Measurements from ENCODE around the gene SATB1.

SATB1 gene

GRCh38 chr3:18403061-18403460 is 22.1 kb downstream of the SATB1 start:
- Histone ChIP-seq H3K27ac (ENCODE audit: low read depth, low read length) (no peak overlapping the region), H2BK5ac (ENCODE audit: low read length) (no peak overlapping the region), H3K4me2 (ENCODE audit: low read length) (no peak overlapping the region), H3K79me1 (ENCODE audit: low read length) (no peaks in the 10 kb centered on the region), H2AK5ac (ENCODE audit: low read length) (no peak overlapping the region), H3K4ac (ENCODE audit: low read depth, low read length) (no peak overlapping the region), H3K18ac (ENCODE audit: low read length) (no peak overlapping the region), H3K4me1 (ENCODE audit: control insufficient read depth, low read depth, low read length) (no peaks in the 10 kb centered on the region), H4K8ac (ENCODE audit: low read depth, low read length) (no peak overlapping the region), H3K56ac (ENCODE audit: low read length) (no peak overlapping the region), H3K36me3 (ENCODE audit: control insufficient read depth, insufficient read depth, low read length) (no peaks in the 10 kb centered on the region), H2BK120ac (ENCODE audit: low read depth, low read length) (no peak overlapping the region), H2BK15ac (replicated peaks; ENCODE audit: low read depth) (no peak overlapping the region), H3K9ac (ENCODE audit: low read length) (no peak overlapping the region), H3K23ac (ENCODE audit: low read length) (no peak overlapping the region), H3K4me3 (ENCODE audit: low read length) (no peak overlapping the region), H3K27me3 (ENCODE audit: insufficient read depth, low read length, poor library complexity) (no peaks in the 10 kb centered on the region), H3K79me2 (ENCODE audit: control insufficient read depth, insufficient read depth, low read length) (no peaks in the 10 kb centered on the region), H4K5ac (ENCODE audit: low read length) (no peak overlapping the region)
- DNase-seq, result no peak
- no CpG with 5 or more reads among the region's 2 CpGs for WGBS (ENCODE audit: extremely low coverage, insufficient coverage, low lambda C conversion rate)

- H3K4me3 ChIP-seq (ENCODE audit: low read length), result no peak overlapping the region
- H3K4ac ChIP-seq (ENCODE audit: low read depth, low read length), result no peak overlapping the region
- H3K27me3 ChIP-seq (ENCODE audit: insufficient read depth, low read length, poor library complexity), result no peaks in the 10 kb centered on the region
- H2BK15ac ChIP-seq (replicated peaks; ENCODE audit: low read depth), result no peak overlapping the region
- H3K79me1 ChIP-seq (ENCODE audit: low read length), result no peaks in the 10 kb centered on the region
- no peak overlapping the region for H3K27ac ChIP-seq (ENCODE audit: low read depth, low read length)
- no peak overlapping the region for H4K8ac ChIP-seq (ENCODE audit: low read depth, low read length)
- H3K56ac ChIP-seq (ENCODE audit: low read length), result no peak overlapping the region
- DNase-seq, result no peak
- H3K79me2 ChIP-seq (ENCODE audit: control insufficient read depth, insufficient read depth, low read length), result no peaks in the 10 kb centered on the region
- H3K4me2 ChIP-seq (ENCODE audit: low read length), result no peak overlapping the region
- no peak overlapping the region for H3K9ac ChIP-seq (ENCODE audit: low read length)
- H2BK120ac ChIP-seq (ENCODE audit: low read depth, low read length), result no peak overlapping the region
- no peaks in the 10 kb centered on the region for H3K36me3 ChIP-seq (ENCODE audit: control insufficient read depth, insufficient read depth, low read length)
- no peak overlapping the region for H2BK5ac ChIP-seq (ENCODE audit: low read length)
- H3K18ac ChIP-seq (ENCODE audit: low read length), result no peak overlapping the region
- no peak overlapping the region for H2AK5ac ChIP-seq (ENCODE audit: low read length)
- H4K5ac ChIP-seq (ENCODE audit: low read length), result no peak overlapping the region
- no peaks in the 10 kb centered on the region for H3K4me1 ChIP-seq (ENCODE audit: control insufficient read depth, low read depth, low read length)
- WGBS (ENCODE audit: extremely low coverage, insufficient coverage, low lambda C conversion rate), result no CpG with 5 or more reads among the region's 3 CpGs
- no peak overlapping the region for H3K23ac ChIP-seq (ENCODE audit: low read length)
Measured at GRCh38 chr3:18402239-18402799, 22.8 kb downstream of the SATB1 start.

GRCh38 chr3:18401300-18401961 is 23.7 kb downstream of the SATB1 start:
- H2BK15ac ChIP-seq (replicated peaks; ENCODE audit: low read depth), result no peak overlapping the region
- H2BK120ac ChIP-seq (ENCODE audit: low read depth, low read length), result no peak overlapping the region
- no peaks in the 10 kb centered on the region for H3K79me2 ChIP-seq (ENCODE audit: control insufficient read depth, insufficient read depth, low read length)
- no CpG with 5 or more reads among the region's 10 CpGs for WGBS (ENCODE audit: extremely low coverage, insufficient coverage, low lambda C conversion rate)
- H3K36me3 ChIP-seq (ENCODE audit: control insufficient read depth, insufficient read depth, low read length), result no peaks in the 10 kb centered on the region
- no peak overlapping the region for H2BK5ac ChIP-seq (ENCODE audit: low read length)
- H3K27ac ChIP-seq (ENCODE audit: low read depth, low read length), result no peak overlapping the region
- H3K4ac ChIP-seq (ENCODE audit: low read depth, low read length), result no peak overlapping the region
- no peak overlapping the region for H3K4me2 ChIP-seq (ENCODE audit: low read length)
- no peaks in the 10 kb centered on the region for H3K27me3 ChIP-seq (ENCODE audit: insufficient read depth, low read length, poor library complexity)
- no peak overlapping the region for H3K4me3 ChIP-seq (ENCODE audit: low read length)
- no peaks in the 10 kb centered on the region for H3K4me1 ChIP-seq (ENCODE audit: control insufficient read depth, low read depth, low read length)
- no peak overlapping the region for H3K18ac ChIP-seq (ENCODE audit: low read length)
- H3K79me1 ChIP-seq (ENCODE audit: low read length), result no peaks in the 10 kb centered on the region
- H4K8ac ChIP-seq (ENCODE audit: low read depth, low read length), result peak overlapping the region; percentile 28
- H3K9ac ChIP-seq (ENCODE audit: low read length), result no peak overlapping the region
- H3K56ac ChIP-seq (ENCODE audit: low read length), result no peak overlapping the region
- DNase-seq, result no peak
- no peak overlapping the region for H2AK5ac ChIP-seq (ENCODE audit: low read length)
- H4K5ac ChIP-seq (ENCODE audit: low read length), result no peak overlapping the region
- H3K23ac ChIP-seq (ENCODE audit: low read length), result no peak overlapping the region

GRCh38 chr3:18398448-18398847 is 26.7 kb downstream of the SATB1 start:
- no peak overlapping the region for H3K4ac ChIP-seq (ENCODE audit: low read depth, low read length)
- H3K4me1 ChIP-seq (ENCODE audit: control insufficient read depth, low read depth, low read length), result no peaks in the 10 kb centered on the region
- no peak overlapping the region for H3K9ac ChIP-seq (ENCODE audit: low read length)
- no peak overlapping the region for H2BK120ac ChIP-seq (ENCODE audit: low read depth, low read length)
- no peaks in the 10 kb centered on the region for H3K79me2 ChIP-seq (ENCODE audit: control insufficient read depth, insufficient read depth, low read length)
- H3K23ac ChIP-seq (ENCODE audit: low read length), result no peak overlapping the region
- WGBS (ENCODE audit: extremely low coverage, insufficient coverage, low lambda C conversion rate), result no CpG with 5 or more reads among the region's 1 CpG
- H3K56ac ChIP-seq (ENCODE audit: low read length), result no peak overlapping the region
- no peak overlapping the region for H2AK5ac ChIP-seq (ENCODE audit: low read length)
- no peak overlapping the region for H3K18ac ChIP-seq (ENCODE audit: low read length)
- H2BK15ac ChIP-seq (replicated peaks; ENCODE audit: low read depth), result no peak overlapping the region
- H3K36me3 ChIP-seq (ENCODE audit: control insufficient read depth, insufficient read depth, low read length), result no peaks in the 10 kb centered on the region
- H3K4me2 ChIP-seq (ENCODE audit: low read length), result no peak overlapping the region
- H4K5ac ChIP-seq (ENCODE audit: low read length), result no peak overlapping the region
- H4K8ac ChIP-seq (ENCODE audit: low read depth, low read length), result no peak overlapping the region
- no peak overlapping the region for H3K4me3 ChIP-seq (ENCODE audit: low read length)
- no peak for DNase-seq
- no peak overlapping the region for H2BK5ac ChIP-seq (ENCODE audit: low read length)
- H3K79me1 ChIP-seq (ENCODE audit: low read length), result no peaks in the 10 kb centered on the region
- H3K27me3 ChIP-seq (ENCODE audit: insufficient read depth, low read length, poor library complexity), result no peaks in the 10 kb centered on the region
- H3K27ac ChIP-seq (ENCODE audit: low read depth, low read length), result no peak overlapping the region

GRCh38 chr3:18396428-18396827 is 28.7 kb downstream of the SATB1 start:
- Histone ChIP-seq H3K9ac (ENCODE audit: low read length) (no peak overlapping the region), H3K18ac (ENCODE audit: low read length) (no peak overlapping the region), H3K4me2 (ENCODE audit: low read length) (no peak overlapping the region), H3K4me1 (ENCODE audit: control insufficient read depth, low read depth, low read length) (no peaks in the 10 kb centered on the region), H3K27me3 (ENCODE audit: insufficient read depth, low read length, poor library complexity) (no peaks in the 10 kb centered on the region), H3K4ac (ENCODE audit: low read depth, low read length) (no peak overlapping the region), H2AK5ac (ENCODE audit: low read length) (no peak overlapping the region), H3K4me3 (ENCODE audit: low read length) (no peak overlapping the region), H3K79me2 (ENCODE audit: control insufficient read depth, insufficient read depth, low read length) (no peaks in the 10 kb centered on the region), H4K8ac (ENCODE audit: low read depth, low read length) (no peak overlapping the region), H3K36me3 (ENCODE audit: control insufficient read depth, insufficient read depth, low read length) (no peaks in the 10 kb centered on the region), H2BK120ac (ENCODE audit: low read depth, low read length) (no peak overlapping the region), H3K27ac (ENCODE audit: low read depth, low read length) (no peak overlapping the region), H2BK5ac (ENCODE audit: low read length) (no peak overlapping the region), H3K79me1 (ENCODE audit: low read length) (no peaks in the 10 kb centered on the region), H2BK15ac (replicated peaks; ENCODE audit: low read depth) (no peak overlapping the region), H3K56ac (ENCODE audit: low read length) (no peak overlapping the region), H3K23ac (ENCODE audit: low read length) (no peak overlapping the region), H4K5ac (ENCODE audit: low read length) (no peak overlapping the region)
- DNase-seq, result no peak
- WGBS (ENCODE audit: extremely low coverage, insufficient coverage, low lambda C conversion rate), result no CpG with 5 or more reads among the region's 1 CpG

All from mesendoderm (in vitro differentiated cells).